ENCODE measurements around the gene CHAT. TPM values are rescaled to one million over a fixed set of nuclear protein-coding genes. Genes with fewer than 3 reads are reported as not detected.

The CHAT gene
- total and polyA plus RNA-seq, 4 experiments from 2014 or later = not detected

GRCh38 chr10:49616421-49617101 lies 2.7 kb downstream of the CHAT start:
- H3K9me3 Mint-ChIP-seq = peaks cover 0 to 13% (median 5%) of the 10 kb centered on the region in 8 donors
- no peaks in the 10 kb centered on the region for H3K36me3 Mint-ChIP-seq
- intact Hi-C loops (cut with micrococcal nuclease) = no loop called here
- H3K4me3 Mint-ChIP-seq = no peak overlapping the region
- ChIA-PET CTCF (ENCODE audit: partially characterized antibody) (no interaction called here), POLR2A (ENCODE audit: partially characterized antibody) (no interaction called here)
- DNase-seq = no peak
- no peak overlapping the region for H3K27ac ChIP-seq (ENCODE audit: low read depth, low read length)
- H3K27ac Mint-ChIP-seq = no peak overlapping the region
- H3K4me1 Mint-ChIP-seq = peaks cover 3 to 20% (median 5%) of the 10 kb centered on the region in 4 donors
- peaks cover 9% of the 10 kb centered on the region for H3K27me3 ChIP-seq (ENCODE audit: insufficient read depth, low read length)
- peaks cover 41 to 63% of the 10 kb centered on the region in 2 donors for H3K27me3 Mint-ChIP-seq
- no peaks in the 10 kb centered on the region for H3K9me3 ChIP-seq (ENCODE audit: control insufficient read depth in 1 of 2, low read length in 2 of 2)
- H3K36me3 ChIP-seq (ENCODE audit: insufficient read depth, low read length) = no peaks in the 10 kb centered on the region
- H3K4me1 ChIP-seq (ENCODE audit: insufficient read depth, low read length) = no peaks in the 10 kb centered on the region
- no peak overlapping the region for H3K4me3 ChIP-seq (ENCODE audit: low read length in 2 of 2)

- H3K9me3 ChIP-seq (ENCODE audit: control insufficient read depth in 1 of 2, low read length in 2 of 2) = no peaks in the 10 kb centered on the region
These were observed 3.5 kb downstream of the CHAT start for GRCh38 chr10:49617121-49618020.

GRCh38 chr10:49618821-49619220 lies 5.0 kb downstream of the CHAT start:
- Histone ChIP-seq H3K36me3 (ENCODE audit: insufficient read depth, low read length) (no peaks in the 10 kb centered on the region), H3K27me3 (ENCODE audit: insufficient read depth, low read length) (peaks cover 1% of the 10 kb centered on the region), H3K9me3 (ENCODE audit: control insufficient read depth in 1 of 2, low read length in 2 of 2) (no peaks in the 10 kb centered on the region), H3K27ac (ENCODE audit: low read depth, low read length) (no peak overlapping the region), H3K4me1 (ENCODE audit: insufficient read depth, low read length) (no peaks in the 10 kb centered on the region), H3K4me3 (ENCODE audit: low read length in 2 of 2) (no peak overlapping the region)
- Mint-ChIP-seq H3K4me3 (no peak overlapping the region), H3K27me3 (peaks cover 21 to 53% of the 10 kb centered on the region in 2 donors), H3K9me3 (peaks cover 0 to 2% (median 0%) of the 10 kb centered on the region in 8 donors), H3K27ac (no peak overlapping the region), H3K4me1 (peaks cover under 1 to 6% (median 2%) of the 10 kb centered on the region in 4 donors), H3K36me3 (no peaks in the 10 kb centered on the region)
- POLR2A ChIA-PET (ENCODE audit: partially characterized antibody) = no interaction called here
- no peak for DNase-seq
- intact Hi-C loops (cut with micrococcal nuclease) = no loop called here
- CTCF ChIA-PET (ENCODE audit: partially characterized antibody) = no interaction called here

More at GRCh38 chr10:49617121-49618020, 3.5 kb downstream of the CHAT start:
- Mint-ChIP-seq H3K4me1 (peaks cover 3 to 12% (median 5%) of the 10 kb centered on the region in 4 donors), H3K27me3 (peaks cover 35 to 59% of the 10 kb centered on the region in 2 donors), H3K27ac (no peak overlapping the region), H3K4me3 (no peak overlapping the region), H3K36me3 (no peaks in the 10 kb centered on the region), H3K9me3 (peaks cover 0 to 8% (median 2%) of the 10 kb centered on the region in 8 donors)
- ChIA-PET POLR2A (ENCODE audit: partially characterized antibody) (no interaction called here), CTCF (ENCODE audit: partially characterized antibody) (no interaction called here)
- intact Hi-C loops (cut with micrococcal nuclease) = no loop called here
- Histone ChIP-seq H3K27ac (ENCODE audit: low read depth, low read length) (no peak overlapping the region), H3K36me3 (ENCODE audit: insufficient read depth, low read length) (no peaks in the 10 kb centered on the region), H3K4me1 (ENCODE audit: insufficient read depth, low read length) (no peaks in the 10 kb centered on the region), H3K4me3 (ENCODE audit: low read length in 2 of 2) (no peak overlapping the region), H3K27me3 (ENCODE audit: insufficient read depth, low read length) (peaks cover 9% of the 10 kb centered on the region)
- DNase-seq = no peak

GRCh38 chr10:49619613-49620012 lies 5.8 kb downstream of the CHAT start:
- intact Hi-C loops (cut with micrococcal nuclease) = no loop called here
- H3K27me3 Mint-ChIP-seq = peaks cover 18 to 50% of the 10 kb centered on the region in 2 donors
- CTCF ChIA-PET (ENCODE audit: partially characterized antibody) = no interaction called here

GRCh38 chr10:49620286-49620810 lies 6.5 kb downstream of the CHAT start:
- Mint-ChIP-seq H3K4me3 (no peak overlapping the region), H3K9me3 (peaks cover 0 to 2% (median 0%) of the 10 kb centered on the region in 8 donors), H3K4me1 (peaks cover 0 to 3% (median under 1%) of the 10 kb centered on the region in 4 donors), H3K27me3 (peaks cover 14 to 47% of the 10 kb centered on the region in 2 donors), H3K36me3 (no peaks in the 10 kb centered on the region), H3K27ac (no peak overlapping the region)
- no peaks in the 10 kb centered on the region for H3K4me1 ChIP-seq (ENCODE audit: insufficient read depth, low read length)
- ChIA-PET CTCF (ENCODE audit: partially characterized antibody) (no interaction called here), POLR2A (ENCODE audit: partially characterized antibody) (no interaction called here)
- no peak for DNase-seq
- intact Hi-C loops (cut with micrococcal nuclease) = no loop called here
- H3K27me3 ChIP-seq (ENCODE audit: insufficient read depth, low read length) = no peaks in the 10 kb centered on the region
- H3K4me3 ChIP-seq (ENCODE audit: low read length in 2 of 2) = no peak overlapping the region
- no peak overlapping the region for H3K27ac ChIP-seq (ENCODE audit: low read depth, low read length)
- no peaks in the 10 kb centered on the region for H3K9me3 ChIP-seq (ENCODE audit: control insufficient read depth in 1 of 2, low read length in 2 of 2)
- H3K36me3 ChIP-seq (ENCODE audit: insufficient read depth, low read length) = no peaks in the 10 kb centered on the region

More at GRCh38 chr10:49619613-49620012, 5.8 kb downstream of the CHAT start:
- H3K27ac Mint-ChIP-seq = no peak overlapping the region
- Histone ChIP-seq H3K4me1 (ENCODE audit: insufficient read depth, low read length) (no peaks in the 10 kb centered on the region), H3K27me3 (ENCODE audit: insufficient read depth, low read length) (no peaks in the 10 kb centered on the region), H3K27ac (ENCODE audit: low read depth, low read length) (no peak overlapping the region), H3K36me3 (ENCODE audit: insufficient read depth, low read length) (no peaks in the 10 kb centered on the region), H3K9me3 (ENCODE audit: control insufficient read depth in 1 of 2, low read length in 2 of 2) (no peaks in the 10 kb centered on the region), H3K4me3 (ENCODE audit: low read length in 2 of 2) (no peak overlapping the region)
- peaks cover 0 to 6% (median 2%) of the 10 kb centered on the region in 4 donors for H3K4me1 Mint-ChIP-seq
- peaks cover 0 to 2% (median 0%) of the 10 kb centered on the region in 8 donors for H3K9me3 Mint-ChIP-seq
- no peak for DNase-seq
- POLR2A ChIA-PET (ENCODE audit: partially characterized antibody) = no interaction called here
- no peak overlapping the region for H3K4me3 Mint-ChIP-seq
- no peaks in the 10 kb centered on the region for H3K36me3 Mint-ChIP-seq

- H3K27me3 Mint-ChIP-seq = peaks cover 9 to 41% of the 10 kb centered on the region in 2 donors
- no peak overlapping the region for H3K4me3 Mint-ChIP-seq
- ChIA-PET CTCF (ENCODE audit: partially characterized antibody) (no interaction called here), POLR2A (ENCODE audit: partially characterized antibody) (no interaction called here)
- Histone ChIP-seq H3K27me3 (ENCODE audit: insufficient read depth, low read length) (no peaks in the 10 kb centered on the region), H3K27ac (ENCODE audit: low read depth, low read length) (no peak overlapping the region), H3K36me3 (ENCODE audit: insufficient read depth, low read length) (no peaks in the 10 kb centered on the region), H3K4me3 (ENCODE audit: low read length in 2 of 2) (no peak overlapping the region), H3K4me1 (ENCODE audit: insufficient read depth, low read length) (no peaks in the 10 kb centered on the region), H3K9me3 (ENCODE audit: control insufficient read depth in 1 of 2, low read length in 2 of 2) (no peaks in the 10 kb centered on the region)
- H3K9me3 Mint-ChIP-seq = peaks cover 0 to 2% (median 0%) of the 10 kb centered on the region in 8 donors
- no peaks in the 10 kb centered on the region for H3K36me3 Mint-ChIP-seq
- no peak for DNase-seq
- no peaks in the 10 kb centered on the region for H3K4me1 Mint-ChIP-seq
- intact Hi-C loops (cut with micrococcal nuclease) = no loop called here
- peak overlapping the region in 1 of 7 donors; percentile 16 for H3K27ac Mint-ChIP-seq
These were observed 7.1 kb downstream of the CHAT start for GRCh38 chr10:49620841-49621378.

- DNase-seq = no peak
- Mint-ChIP-seq H3K9me3 (peaks cover 0 to 2% (median 0%) of the 10 kb centered on the region in 8 donors), H3K4me3 (no peak overlapping the region), H3K27me3 (peaks cover 7 to 41% of the 10 kb centered on the region in 2 donors), H3K4me1 (no peaks in the 10 kb centered on the region), H3K27ac (no peak overlapping the region), H3K36me3 (no peaks in the 10 kb centered on the region)
- CTCF ChIA-PET (ENCODE audit: partially characterized antibody) = no interaction called here
- no peaks in the 10 kb centered on the region for H3K4me1 ChIP-seq (ENCODE audit: insufficient read depth, low read length)
- H3K9me3 ChIP-seq (ENCODE audit: control insufficient read depth in 1 of 2, low read length in 2 of 2) = no peaks in the 10 kb centered on the region
- POLR2A ChIA-PET (ENCODE audit: partially characterized antibody) = no interaction called here
- H3K27me3 ChIP-seq (ENCODE audit: insufficient read depth, low read length) = no peaks in the 10 kb centered on the region
- H3K27ac ChIP-seq (ENCODE audit: low read depth, low read length) = no peak overlapping the region
- H3K36me3 ChIP-seq (ENCODE audit: insufficient read depth, low read length) = no peaks in the 10 kb centered on the region
- intact Hi-C loops (cut with micrococcal nuclease) = no loop called here
- H3K4me3 ChIP-seq (ENCODE audit: low read length in 2 of 2) = no peak overlapping the region
These were observed 7.7 kb downstream of the CHAT start for GRCh38 chr10:49621561-49621960.
